ENCODE measurements around the gene DNM2.

Gene DNM2

GRCh38 chr19:10691178-10691881 is 26.5 kb upstream of the DNM2 start:
- DNase-seq (ENCODE audit: low read depth) = no peak

DNA sequence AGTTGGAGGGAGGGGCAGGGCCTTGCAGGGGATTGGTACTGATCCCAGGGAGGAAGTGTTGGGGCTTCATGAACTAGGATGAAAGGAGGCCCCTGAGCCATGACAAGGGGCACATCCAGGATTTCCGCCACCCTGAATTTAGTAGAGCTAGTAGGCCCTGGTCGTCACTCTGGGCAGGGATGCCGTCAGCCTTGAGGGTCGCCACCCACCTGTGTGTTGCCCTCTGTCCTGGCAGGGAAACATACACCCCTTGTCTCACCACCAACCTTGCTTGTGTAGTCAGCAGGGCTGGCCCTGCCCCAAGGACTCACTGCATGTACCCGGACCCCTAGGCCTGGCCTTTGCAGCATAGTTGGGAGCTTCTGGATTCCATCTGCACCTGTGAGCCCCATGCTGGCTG is 26.0 kb upstream of the DNM2 start:
- no peak for DNase-seq (ENCODE audit: low read depth)

GRCh38 chr19:10692673-10693264 is 25.1 kb upstream of the DNM2 start:
- no peak for DNase-seq (ENCODE audit: low read depth)

GRCh38 chr19:10694706-10695307 is 23.1 kb upstream of the DNM2 start:
- DNase-seq (ENCODE audit: low read depth) = no peak

DNA sequence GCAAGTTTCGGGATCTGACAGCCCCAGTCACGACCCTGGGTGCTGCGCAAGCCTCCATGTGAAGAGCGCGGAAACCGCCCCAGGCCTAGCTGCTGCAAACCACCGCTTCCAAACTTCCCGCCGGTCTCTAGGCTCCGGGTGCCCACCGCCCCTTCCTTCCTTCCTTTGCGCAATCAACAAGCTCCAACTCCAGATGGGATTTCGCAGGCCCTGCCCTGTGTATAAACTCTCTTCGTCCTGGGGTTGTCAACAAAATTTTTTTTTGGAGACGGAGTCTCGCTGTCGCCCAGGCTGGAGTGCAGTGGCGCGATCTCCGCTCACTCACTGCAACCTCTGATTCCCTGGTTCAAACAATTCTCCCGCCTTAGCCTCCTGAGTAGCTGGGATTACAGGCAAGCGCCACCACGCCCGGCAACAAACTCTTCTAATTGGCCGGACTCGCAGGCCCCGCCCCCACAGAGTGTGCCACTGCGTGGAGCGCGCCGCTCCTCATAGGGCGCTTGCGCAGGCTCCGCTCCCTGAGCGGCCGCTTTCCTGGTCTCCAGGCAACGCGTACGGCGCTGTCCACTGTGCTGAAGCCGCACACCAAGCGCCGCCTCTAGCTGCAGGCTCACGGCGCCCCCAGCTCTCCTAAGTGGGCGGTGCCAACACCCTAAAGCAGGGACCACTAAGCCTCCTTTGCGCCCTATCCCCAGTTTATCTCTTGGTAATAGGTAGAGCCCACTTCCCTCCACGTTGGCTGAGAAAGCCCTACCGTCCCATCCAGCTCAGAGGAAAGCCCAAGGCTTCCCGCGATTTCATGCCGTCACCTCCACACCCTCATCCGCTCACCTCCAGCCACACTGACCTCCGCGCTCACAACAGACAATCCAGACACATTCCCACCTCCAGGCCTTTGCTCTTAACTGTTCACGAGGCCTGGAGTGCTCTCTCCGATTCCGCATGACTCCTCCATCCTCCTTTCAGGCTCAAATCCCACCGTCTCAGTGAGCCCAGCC is 22.2 kb upstream of the DNM2 start:
- DNase-seq (ENCODE audit: low read depth) = peak; percentile 74

DNA sequence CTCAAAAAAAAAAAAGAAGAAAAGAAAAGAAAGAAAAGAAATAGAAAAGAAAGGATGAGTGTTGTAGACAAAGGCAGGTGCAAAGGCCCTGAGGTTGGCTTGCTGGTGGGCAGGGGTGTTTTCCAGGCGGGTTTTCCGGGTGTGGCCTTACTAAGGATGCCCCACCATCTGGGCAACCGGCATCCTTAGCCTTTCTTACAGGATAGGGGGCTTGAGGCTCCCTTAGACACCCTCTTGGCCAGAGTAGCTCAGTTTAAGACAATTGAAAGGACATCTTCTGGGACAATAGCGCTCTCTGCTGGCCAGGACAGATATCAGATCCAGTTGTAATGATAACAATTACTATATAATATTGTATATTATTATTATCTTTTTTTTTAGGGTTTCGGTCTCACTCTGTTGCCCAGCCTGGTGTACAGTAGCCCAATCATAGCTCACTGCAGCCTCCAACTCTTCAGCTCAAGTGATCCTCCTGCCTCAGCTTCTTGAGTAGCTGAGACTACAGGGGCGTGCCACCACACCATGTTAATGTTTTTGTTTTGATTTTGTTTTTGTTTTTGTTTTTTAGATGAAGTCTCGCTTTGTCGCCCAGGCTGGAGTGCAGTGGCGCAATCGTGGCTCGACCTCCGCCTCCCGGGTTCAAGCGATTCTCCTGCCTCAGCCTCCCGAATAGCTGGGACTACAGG is 18.1 kb upstream of the DNM2 start:
- peak; percentile 57 for DNase-seq (ENCODE audit: low read depth)

- DNase-seq (ENCODE audit: low read depth) = no peak
These were observed 15.8 kb upstream of the DNM2 start for GRCh38 chr19:10701955-10702525.

- DNase-seq (ENCODE audit: low read depth) = no peak
These were observed 10.9 kb upstream of the DNM2 start for GRCh38 chr19:10706990-10707389.

DNA sequence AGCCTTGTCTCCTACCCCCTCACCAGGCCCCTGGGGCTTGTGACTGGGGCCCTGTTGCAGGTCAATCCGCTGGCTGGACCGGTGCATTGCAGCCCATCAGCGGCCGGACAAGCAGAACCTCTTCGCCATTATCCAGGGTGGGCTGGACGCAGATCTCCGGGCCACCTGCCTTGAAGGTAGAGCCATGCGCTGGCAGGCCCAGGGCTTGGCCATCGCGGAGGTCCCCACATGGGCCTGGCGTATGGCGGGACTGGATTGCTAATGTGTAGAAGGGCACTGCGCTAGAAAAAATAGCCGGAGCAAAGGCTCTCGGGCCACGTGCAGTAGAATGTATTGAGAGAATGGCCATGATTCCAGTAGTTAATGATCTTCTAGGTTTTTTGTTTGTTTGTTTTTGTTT is 10.4 kb upstream of the DNM2 start:
- no peak for DNase-seq (ENCODE audit: low read depth)

DNA sequence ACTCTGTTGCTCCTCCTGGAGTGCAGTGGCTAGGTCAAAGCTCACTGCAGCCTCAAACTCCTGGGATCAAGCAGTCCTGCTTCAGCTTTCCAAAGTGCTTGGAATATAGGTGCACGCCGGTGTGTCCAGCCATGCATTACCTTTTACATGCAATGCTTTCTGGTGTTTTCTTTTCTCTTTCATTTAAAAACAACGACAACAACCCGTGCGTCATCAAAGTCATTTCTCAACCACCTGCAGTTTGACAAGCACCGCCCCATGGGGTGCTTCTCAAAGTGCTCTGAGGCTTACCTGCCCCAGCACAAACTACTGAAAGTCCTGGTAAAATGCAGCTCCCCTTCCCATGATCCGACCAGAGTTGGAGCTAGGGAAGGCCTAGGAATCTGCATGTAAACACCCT is 9.6 kb upstream of the DNM2 start:
- DNase-seq (ENCODE audit: low read depth) = no peak

- DNase-seq (ENCODE audit: low read depth) = no peak
These were observed 5.8 kb upstream of the DNM2 start for GRCh38 chr19:10712045-10712444.

DNA sequence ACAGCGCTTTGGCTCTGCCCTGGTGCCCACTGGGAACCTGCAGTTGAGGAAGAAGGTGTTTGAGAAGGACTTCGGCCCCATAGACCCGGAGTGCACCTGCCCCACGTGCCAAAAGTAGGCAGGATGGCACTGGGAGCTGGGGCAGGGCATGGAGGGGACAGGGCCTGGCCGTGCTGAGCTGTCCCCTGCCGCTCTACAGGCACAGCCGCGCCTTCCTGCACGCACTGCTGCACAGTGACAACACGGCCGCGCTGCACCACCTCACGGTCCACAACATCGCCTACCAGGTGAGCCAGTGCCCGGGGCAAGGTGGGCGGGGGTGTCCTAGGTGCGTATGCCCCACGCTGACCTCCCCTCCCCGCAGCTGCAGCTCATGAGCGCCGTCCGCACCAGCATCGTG is 5.1 kb upstream of the DNM2 start:
- no peak for DNase-seq (ENCODE audit: low read depth)

DNA sequence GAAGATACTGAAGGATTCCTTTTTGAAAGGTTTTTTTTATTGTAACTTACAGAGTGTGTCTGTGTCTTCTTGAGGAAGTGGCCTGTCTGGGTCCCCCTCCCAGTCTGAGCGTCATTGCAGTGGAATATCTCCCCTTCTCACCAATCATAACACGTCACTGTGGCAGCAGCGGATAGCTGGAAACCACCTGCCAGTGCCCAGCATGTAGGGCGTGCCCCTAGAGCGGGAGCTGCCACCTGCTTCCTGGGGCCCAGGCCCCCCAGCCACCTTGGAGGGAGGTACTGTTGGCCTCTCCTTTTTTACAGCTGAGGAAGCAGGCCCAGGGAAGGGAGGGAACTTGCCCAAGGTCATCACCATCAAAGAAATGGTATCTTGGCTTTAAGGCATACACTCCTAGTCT is 4.6 kb upstream of the DNM2 start:
- DNase-seq (ENCODE audit: low read depth) = no peak

GRCh38 chr19:10717054-10717355 is 874 bp upstream of the DNM2 start:
- DNase-seq (ENCODE audit: low read depth) = no peak

GRCh38 chr19:10718205-10719196 is 622 bp downstream of the DNM2 start:
- peak; percentile 25 for DNase-seq (ENCODE audit: low read depth)

GRCh38 chr19:10719466-10719961 is 1.6 kb downstream of the DNM2 start:
- no peak for DNase-seq (ENCODE audit: low read depth)

- DNase-seq (ENCODE audit: low read depth) = no peak
These were observed 2.8 kb downstream of the DNM2 start for GRCh38 chr19:10720607-10721125.

GRCh38 chr19:10723591-10723990 is 5.7 kb downstream of the DNM2 start:
- no peak for DNase-seq (ENCODE audit: low read depth)

DNA sequence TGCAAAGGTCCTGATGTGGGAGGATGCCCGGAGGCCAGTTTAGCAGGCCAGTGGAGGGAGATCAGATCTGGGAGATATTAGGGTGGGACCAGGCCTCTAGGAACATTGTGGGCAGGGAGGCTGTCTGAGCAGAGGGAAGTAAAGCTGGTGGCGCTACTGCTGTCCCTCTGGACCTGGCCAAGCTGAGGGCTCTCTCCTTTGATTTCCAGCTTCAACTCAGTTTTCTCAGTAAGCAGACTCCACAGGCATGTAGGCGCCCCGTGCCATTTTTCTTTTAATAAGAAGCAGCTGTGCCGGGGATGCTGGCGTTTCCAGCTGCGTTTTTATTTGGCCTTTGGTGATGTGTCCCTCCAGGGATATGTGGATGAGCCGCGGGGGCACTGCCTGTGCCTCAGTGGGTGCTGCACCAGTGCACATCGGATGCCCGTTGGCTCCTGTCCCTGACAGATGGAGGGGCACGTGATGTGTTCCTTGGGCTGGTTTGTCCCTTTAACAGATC is 6.7 kb downstream of the DNM2 start:
- no peak for DNase-seq (ENCODE audit: low read depth)

DNA sequence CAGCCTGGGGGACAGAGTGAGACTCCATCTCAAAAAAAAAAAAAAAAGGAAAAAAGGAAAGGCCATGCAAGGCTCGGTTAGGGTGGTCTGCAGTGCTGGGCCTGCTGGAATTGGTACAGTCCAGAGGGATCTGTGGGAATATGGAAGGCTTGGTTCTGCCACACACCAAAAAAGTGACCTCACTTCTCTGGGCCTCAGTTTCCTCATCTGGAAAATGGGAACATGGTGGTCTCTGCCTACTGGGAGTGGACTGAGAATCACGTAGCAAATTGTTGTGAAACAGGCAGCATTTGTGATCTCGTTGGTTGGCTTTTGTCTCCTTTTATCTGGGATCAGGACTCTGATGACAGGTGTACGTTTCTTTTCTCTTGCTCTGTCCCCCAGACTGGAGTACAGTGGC is 7.5 kb downstream of the DNM2 start:
- DNase-seq (ENCODE audit: low read depth) = no peak
